ENCODE data around the gene TP53I3. TPM values are rescaled to one million over a fixed set of nuclear protein-coding genes. Genes with fewer than 3 reads are reported as not detected.
"Not testable (repeated sequence)": the region's sequence is repeated elsewhere in the genome, so short reads cannot be mapped to it uniquely, and the experiment has no call there.

Gene TP53I3
- total RNA-seq, 4 donors from 2014 or later = 69.5 to 129 (median 84.7) TPM

GRCh38 chr2:24115057-24115456 is 30.4 kb upstream of the TP53I3 start:
- TF ChIP-seq POLR2A (IDR thresholded peaks at IDR 0.05) (no peak), CTCF (IDR thresholded peaks at IDR 0.05) (no peak)
- Histone ChIP-seq H3K4me3 (no peak overlapping the region), H3K27me3 (no peaks in the 10 kb centered on the region), H3K36me3 (peaks cover 0 to 5% (median 0%) of the 10 kb centered on the region in 3 donors), H3K9me3 (no peaks in the 10 kb centered on the region), H3K4me1 (no peaks in the 10 kb centered on the region), H3K27ac (no peak overlapping the region)
- intact Hi-C loops (cut with DNase I) = no loop called here
- WGBS, 2 donors = 93 to 94% methylated on average over 1 of the region's 2 CpGs
- no peak for DNase-seq

- intact Hi-C loops (cut with DNase I) = no loop called here
- 29 to 59% methylated on average over 2 of the region's 2 CpGs for WGBS, 2 donors
- TF ChIP-seq POLR2A (IDR thresholded peaks at IDR 0.05) = no peak
- TF ChIP-seq CTCF (IDR thresholded peaks at IDR 0.05) = no peak
- Histone ChIP-seq H3K27me3 (no peaks in the 10 kb centered on the region), H3K27ac (peak overlapping the region in 2 of 4 donors; percentile 11 to 34), H3K4me1 (no peaks in the 10 kb centered on the region), H3K9me3 (no peaks in the 10 kb centered on the region), H3K36me3 (peaks cover 0 to 5% (median 0%) of the 10 kb centered on the region in 3 donors), H3K4me3 (no peak overlapping the region)
- DNase-seq = no peak
Observed at GRCh38 chr2:24111407-24111901, 26.8 kb upstream of the TP53I3 start.

DNA sequence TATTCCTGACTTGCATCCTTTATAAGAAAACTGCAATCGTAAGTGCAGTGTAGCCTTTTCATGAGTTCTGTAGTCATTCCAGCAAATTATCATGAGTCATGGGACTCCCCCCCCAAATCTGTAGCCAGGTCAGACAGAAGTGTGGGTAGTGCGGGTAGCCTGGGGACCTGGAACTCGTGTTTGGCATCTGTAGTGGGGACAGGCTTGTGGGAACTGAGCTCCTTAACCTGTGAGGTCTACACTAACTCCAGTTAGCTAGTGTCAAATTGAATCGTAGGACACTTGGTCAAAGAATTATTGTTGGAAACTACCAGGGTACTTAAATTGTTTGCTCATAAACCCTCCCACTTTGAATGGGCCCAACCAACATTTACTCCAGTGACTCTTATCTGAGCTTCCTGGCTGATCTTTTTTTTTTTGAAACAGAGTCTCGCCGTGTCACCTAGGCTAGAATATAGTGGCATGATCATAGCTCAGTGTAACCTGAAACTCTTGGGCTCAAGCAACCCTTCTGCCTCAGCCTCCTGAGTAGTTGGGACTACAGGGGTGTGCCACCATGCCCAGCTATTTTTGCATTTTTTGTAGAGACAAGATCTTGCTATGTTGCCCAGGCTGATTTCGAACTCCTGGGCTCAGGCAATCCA is 26.1 kb upstream of the TP53I3 start:
- Histone ChIP-seq H3K27ac (peak overlapping the region in 3 of 4 donors; percentile 11 to 34 (median 32)), H3K4me1 (no peaks in the 10 kb centered on the region), H3K4me3 (no peak overlapping the region), H3K9me3 (no peaks in the 10 kb centered on the region), H3K36me3 (peaks cover 0 to 5% (median 0%) of the 10 kb centered on the region in 3 donors), H3K27me3 (no peaks in the 10 kb centered on the region)
- WGBS, 2 donors = 75 to 87% methylated on average over 4 to 7 of the region's 7 CpGs
- no peak for DNase-seq
- intact Hi-C loops (cut with DNase I) = no loop called here
- no peak for TF ChIP-seq POLR2A (IDR thresholded peaks at IDR 0.05)
- TF ChIP-seq CTCF (IDR thresholded peaks at IDR 0.05) = no peak

- H3K36me3 ChIP-seq; H3K4me1 ChIP-seq; H3K4me3 ChIP-seq; DNase-seq; H3K27me3 ChIP-seq; H3K9me3 ChIP-seq; intact Hi-C loops (cut with DNase I); H3K27ac ChIP-seq: not testable (repeated sequence)
- 81 to 93% methylated on average over 1 of the region's 1 CpG for WGBS, 2 donors
Observed at GRCh38 chr2:24109431-24109830, 24.8 kb upstream of the TP53I3 start.

DNA sequence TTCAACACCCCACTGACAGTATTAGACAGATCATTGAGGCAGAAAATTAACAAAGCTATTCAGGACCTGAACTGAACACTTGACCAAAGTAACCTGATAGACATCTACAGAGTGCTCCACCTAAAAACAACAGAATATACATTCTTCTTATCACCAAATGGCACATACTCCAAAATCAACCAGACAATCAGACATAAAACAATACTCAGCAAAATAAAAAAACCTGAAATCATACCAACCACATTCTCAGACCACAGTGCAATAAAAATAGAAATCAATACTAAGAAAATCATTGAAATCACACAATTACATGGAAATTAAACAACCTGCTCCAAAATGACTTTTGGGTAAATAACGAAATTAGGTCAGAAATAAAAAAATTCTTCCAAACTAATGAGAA is 22.7 kb upstream of the TP53I3 start:
- TF ChIP-seq POLR2A (IDR thresholded peaks at IDR 0.05) (no peak), CTCF (IDR thresholded peaks at IDR 0.05) (no peak)
- Histone ChIP-seq H3K36me3 (no peaks in the 10 kb centered on the region), H3K9me3 (no peaks in the 10 kb centered on the region), H3K4me3 (no peak overlapping the region), H3K4me1 (peaks cover 0 to 11% (median 0%) of the 10 kb centered on the region in 3 donors), H3K27ac (no peak overlapping the region), H3K27me3 (no peaks in the 10 kb centered on the region)
- DNase-seq = no peak
- WGBS, 2 donors = 83 to 96% methylated on average over 1 of the region's 1 CpG
- intact Hi-C loops (cut with DNase I) = no loop called here
